Parathyroid adenoma (tissue), 2 donors: ENCODE data around the gene DIS3.
"Not testable (repeated sequence)": the region's sequence is repeated elsewhere in the genome, so short reads cannot be mapped to it uniquely, and the experiment has no call there.

ENCODE experiments used
- H2AFZ ChIP-seq: fragments of 300-600 bp; sonication (generic); one replicate; pipeline ENCODE4 v1.7.0; 2017; ENCODE audit warnings: antibody characterized with exemption, mild to moderate bottlenecking
- H3K27ac ChIP-seq: fragments of 300-600 bp; sonication (generic); one replicate; pipeline ENCODE4 v1.7.0; 2017
- H3K27me3 ChIP-seq: fragments of 300-600 bp; sonication (generic); one replicate; pipeline ENCODE4 v1.7.0; 2017; ENCODE audit warnings: low read length; ENCODE audit not compliant: control insufficient read depth, insufficient read depth
- H3K36me3 ChIP-seq: fragments of 300-600 bp; sonication (generic); one replicate; pipeline ENCODE4 v1.7.0; 2017; ENCODE audit warnings: low read length; ENCODE audit not compliant: control insufficient read depth, insufficient read depth
- H3K4me1 ChIP-seq: fragments of 300-600 bp; sonication (generic); one replicate; pipeline ENCODE4 v1.7.0; 2017; ENCODE audit warnings: control low read depth
- H3K4me2 ChIP-seq: fragments of 300-600 bp; sonication (generic); one replicate; pipeline ENCODE4 v1.7.0; 2017; ENCODE audit warnings: low read length
- H3K4me3 ChIP-seq: fragments of 300-600 bp; sonication (generic); one replicate; pipeline ENCODE4 v1.7.0; 2017; ENCODE audit warnings: low read depth, low read length
- H3K79me2 ChIP-seq: fragments of 300-600 bp; sonication (generic); one replicate; pipeline ENCODE4 v1.7.0; 2017; ENCODE audit warnings: control low read depth
- H3K9ac ChIP-seq: fragments of 300-600 bp; sonication (generic); one replicate; pipeline ENCODE4 v1.7.0; 2017; ENCODE audit warnings: mild to moderate bottlenecking
- H3K9me3 ChIP-seq: fragments of 300-600 bp; sonication (generic); one replicate; pipeline ENCODE4 v1.7.0; 2017; ENCODE audit warnings: low read length; ENCODE audit not compliant: control insufficient read depth
- CTCF ChIP-seq: fragments of 300-600 bp; sonication (generic); IDR thresholded peaks from one replicate; pipeline ENCODE4 v1.7.0; 2017; ENCODE audit warnings: antibody characterized with exemption, mild to moderate bottlenecking
- donor health status: primary hyperparathyroidism.

The DIS3 gene

DNA sequence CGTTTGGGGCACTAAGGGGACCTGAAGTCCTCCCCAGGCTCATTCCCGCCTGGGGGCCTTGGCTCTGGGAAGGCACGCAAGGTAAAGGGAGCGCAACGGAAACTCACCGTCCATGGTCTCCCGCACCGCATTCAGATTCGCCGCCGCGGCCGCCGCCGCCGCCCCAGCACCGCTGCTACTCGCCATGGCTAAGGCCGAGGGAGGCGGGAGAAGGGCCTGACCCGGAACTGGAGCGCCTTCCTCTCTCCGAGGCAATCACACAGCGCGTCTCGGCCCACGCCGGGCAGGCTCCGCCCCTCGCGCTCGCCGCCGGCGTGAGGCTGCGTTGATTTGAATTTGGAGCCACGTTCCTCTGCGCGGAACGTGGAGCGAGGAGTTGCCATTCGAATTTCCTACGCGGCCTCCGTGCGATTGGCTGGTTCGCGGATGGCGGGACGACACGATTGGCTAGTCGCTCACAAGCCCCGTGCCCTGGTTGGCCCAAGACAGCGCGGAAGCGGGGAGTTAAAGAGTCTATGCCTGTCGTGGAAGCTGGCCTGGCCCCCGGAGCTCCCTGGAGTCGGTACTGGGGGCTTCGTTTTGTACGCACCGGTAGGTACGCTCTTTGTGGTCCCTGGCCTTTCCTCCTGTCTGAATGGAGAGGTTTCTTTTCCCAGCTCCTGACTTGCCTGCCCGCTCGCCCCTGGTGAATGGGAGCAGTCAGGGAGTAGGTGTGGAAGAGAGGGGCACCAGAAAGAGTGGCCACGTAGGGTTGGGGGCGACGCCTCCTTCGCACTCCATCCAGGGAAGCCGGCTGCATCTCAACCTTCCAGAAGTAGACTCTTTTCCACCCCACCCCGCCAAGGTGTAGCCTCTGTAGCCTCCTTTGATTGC is 54.0 kb downstream of the DIS3 start, which contains the start of the genes BORA and MZT1:
BORA (plus strand) TSS at position 507 of the 873 bp plus-strand sequence. CDS start 1,018 bp downstream, outside the sequence.
MZT1 (minus strand) TSS at position 213 of the 873 bp plus-strand sequence; CDS start at position 186, 27 bp downstream.
- H3K79me2 ChIP-seq = no peaks in the 10 kb centered on the region
- no peaks in the 10 kb centered on the region for H3K4me1 ChIP-seq
- TF ChIP-seq CTCF = no peak
- H3K4me2 ChIP-seq = peak within 1 kb of the TSS; percentile 81
- H3K27me3 ChIP-seq = no peaks in the 10 kb centered on the region
- H3K9ac ChIP-seq = no peak within 1 kb of the TSS
- no peaks in the 10 kb centered on the region for H3K9me3 ChIP-seq
- H3K27ac ChIP-seq = no peak within 1 kb of the TSS
- peak within 1 kb of the TSS; percentile 88 for H3K4me3 ChIP-seq
- no peaks in the 10 kb centered on the region for H3K36me3 ChIP-seq
- peak within 1 kb of the TSS; percentile 87 for H2AFZ ChIP-seq

- H3K4me2 ChIP-seq = peak overlapping the region; percentile 81
- TF ChIP-seq CTCF = no peak
- no peaks in the 10 kb centered on the region for H3K79me2 ChIP-seq
- no peaks in the 10 kb centered on the region for H3K36me3 ChIP-seq
- H3K4me3 ChIP-seq = peak overlapping the region; percentile 88
- no peaks in the 10 kb centered on the region for H3K27me3 ChIP-seq
- no peak overlapping the region for H3K9ac ChIP-seq
- H3K27ac ChIP-seq = no peak overlapping the region
- no peaks in the 10 kb centered on the region for H3K4me1 ChIP-seq
- H2AFZ ChIP-seq = peak overlapping the region; percentile 87
- no peaks in the 10 kb centered on the region for H3K9me3 ChIP-seq
These were observed 54.8 kb downstream of the DIS3 start for GRCh38 chr13:72726726-72727416.

DNA sequence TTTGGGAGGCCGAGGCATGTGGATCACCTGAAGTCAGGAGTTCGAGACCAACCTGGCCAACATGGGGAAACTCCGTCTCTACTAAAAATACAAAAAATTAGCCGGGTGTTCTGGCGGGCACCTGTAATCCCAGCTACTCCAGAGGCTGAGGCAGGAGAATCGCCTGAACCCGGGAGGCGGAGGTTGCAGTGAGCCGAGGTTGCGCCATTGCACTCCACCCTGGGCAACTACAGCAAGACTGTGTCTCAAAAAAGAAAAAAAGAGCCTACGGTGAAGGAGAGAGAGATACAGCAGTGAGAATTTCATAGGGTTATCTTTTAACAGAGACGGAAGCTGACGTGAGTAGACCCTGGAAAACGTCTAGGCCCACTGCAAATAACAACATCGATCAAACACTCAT is 55.5 kb downstream of the DIS3 start:
- H2AFZ ChIP-seq, H3K9ac ChIP-seq, H3K4me1 ChIP-seq, H3K27me3 ChIP-seq, H3K9me3 ChIP-seq, H3K4me2 ChIP-seq, H3K4me3 ChIP-seq, H3K36me3 ChIP-seq, H3K27ac ChIP-seq, H3K79me2 ChIP-seq: not testable (repeated sequence)

DNA sequence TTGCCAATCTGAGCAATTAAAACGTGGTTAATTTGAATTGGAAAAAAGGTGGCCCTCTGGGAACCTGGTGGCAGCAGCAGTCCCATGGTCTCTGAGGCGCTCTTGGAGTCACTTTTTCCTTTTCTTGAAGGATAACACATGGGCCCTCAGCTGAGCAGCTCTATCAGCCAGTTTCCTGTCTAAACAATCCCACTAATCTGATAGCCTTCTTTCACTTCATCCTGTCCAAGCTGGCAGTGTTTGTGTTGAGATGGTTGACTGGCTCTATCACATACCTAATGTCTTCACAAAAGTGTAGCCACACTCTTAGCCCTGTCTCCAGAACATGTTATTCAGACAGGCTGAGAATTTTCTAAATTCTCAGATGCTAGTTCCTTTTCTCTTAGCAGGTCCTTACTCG is 64.9 kb downstream of the DIS3 start:
- Histone ChIP-seq H3K79me2 (no peaks in the 10 kb centered on the region), H3K9ac (no peak overlapping the region), H3K4me3 (no peak overlapping the region), H3K9me3 (no peaks in the 10 kb centered on the region), H2AFZ (no peak overlapping the region), H3K27me3 (no peaks in the 10 kb centered on the region), H3K27ac (no peak overlapping the region), H3K4me2 (no peak overlapping the region), H3K4me1 (no peaks in the 10 kb centered on the region), H3K36me3 (no peaks in the 10 kb centered on the region)
- no peak for TF ChIP-seq CTCF
